Measurements from ENCODE around the gene CIRBP. TPM values are rescaled to one million over a fixed set of nuclear protein-coding genes. Genes with fewer than 3 reads are reported as not detected.
"Not testable (repeated sequence)": the region's sequence is repeated elsewhere in the genome, so short reads cannot be mapped to it uniquely, and the experiment has no call there.

The CIRBP gene
- total RNA-seq, 2 experiments from 2014 or later, result 172 to 195 TPM

DNA sequence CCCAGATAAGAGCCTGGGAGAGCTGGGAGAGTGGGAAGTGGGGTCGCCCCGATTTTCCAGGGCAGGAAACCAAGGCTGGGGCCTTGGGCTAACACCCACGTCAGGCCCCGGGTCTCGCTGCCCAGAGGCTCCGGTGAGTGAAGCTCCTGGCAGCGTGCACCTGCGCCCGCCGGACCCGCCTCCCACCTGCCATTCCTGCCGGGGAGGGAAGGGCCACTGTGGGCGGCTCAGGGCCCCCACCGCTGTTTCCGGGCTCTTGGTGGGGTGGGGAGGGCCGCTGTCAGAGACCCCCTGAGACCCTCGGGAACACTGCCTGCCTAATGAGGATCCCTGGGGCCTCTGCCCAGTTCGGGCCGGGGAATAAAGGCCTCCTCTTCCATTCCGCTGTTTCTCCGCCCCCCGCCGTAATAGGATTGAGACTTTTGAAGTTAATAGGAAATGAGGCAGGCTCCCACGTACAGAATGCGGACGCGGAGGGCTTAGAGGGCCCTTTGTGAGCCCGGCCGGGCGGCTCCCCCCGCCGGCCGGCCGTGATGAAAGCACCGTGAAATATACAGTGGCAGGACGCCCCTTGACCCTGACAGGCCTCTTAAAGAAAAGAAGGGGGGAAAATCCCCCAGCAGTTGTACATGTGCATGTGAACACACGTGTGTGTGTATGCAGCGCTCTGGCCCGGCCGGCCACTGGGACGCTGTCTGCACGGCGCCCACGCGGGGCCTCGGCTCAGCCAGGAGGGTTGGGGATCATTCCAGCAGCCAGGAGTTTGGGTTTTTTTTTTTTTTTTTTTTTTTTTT is 49.7 kb downstream of the CIRBP start:
- Mint-ChIP-seq H3K4me1 (ENCODE audit: low read depth) (no peaks in the 10 kb centered on the region), H3K4me3 (no peak overlapping the region), H3K36me3 (ENCODE audit: low read depth) (no peaks in the 10 kb centered on the region), H3K27ac (no peak overlapping the region), H3K27me3 (ENCODE audit: low read depth) (peaks cover 29% of the 10 kb centered on the region), H3K9me3 (ENCODE audit: insufficient read depth) (no peaks in the 10 kb centered on the region)
- ATAC-seq (no peak), DNase-seq (no peak)
- ChIA-PET POLR2A (no interaction called here), CTCF (no interaction called here)

- H3K4me3 Mint-ChIP-seq; H3K4me1 Mint-ChIP-seq (ENCODE audit: low read depth); ATAC-seq; DNase-seq; POLR2A ChIA-PET; H3K9me3 Mint-ChIP-seq (ENCODE audit: insufficient read depth); H3K27ac Mint-ChIP-seq; CTCF ChIA-PET; H3K36me3 Mint-ChIP-seq (ENCODE audit: low read depth): not testable (repeated sequence)
- H3K27me3 Mint-ChIP-seq (ENCODE audit: low read depth), result peaks cover 32% of the 10 kb centered on the region
These were observed 51.1 kb downstream of the CIRBP start for GRCh38 chr19:1320282-1320650.

- H3K9me3 Mint-ChIP-seq (ENCODE audit: insufficient read depth), result no peaks in the 10 kb centered on the region
- ChIA-PET CTCF (no interaction called here), POLR2A (no interaction called here)
- no peak for ATAC-seq
- no peak overlapping the region for H3K27ac Mint-ChIP-seq
- no peaks in the 10 kb centered on the region for H3K36me3 Mint-ChIP-seq (ENCODE audit: low read depth)
- H3K4me3 Mint-ChIP-seq, result no peak overlapping the region
- peaks cover 36% of the 10 kb centered on the region for H3K27me3 Mint-ChIP-seq (ENCODE audit: low read depth)
- no peaks in the 10 kb centered on the region for H3K4me1 Mint-ChIP-seq (ENCODE audit: low read depth)
- no peak for DNase-seq
These were observed 52.4 kb downstream of the CIRBP start for GRCh38 chr19:1321539-1321938.

DNA sequence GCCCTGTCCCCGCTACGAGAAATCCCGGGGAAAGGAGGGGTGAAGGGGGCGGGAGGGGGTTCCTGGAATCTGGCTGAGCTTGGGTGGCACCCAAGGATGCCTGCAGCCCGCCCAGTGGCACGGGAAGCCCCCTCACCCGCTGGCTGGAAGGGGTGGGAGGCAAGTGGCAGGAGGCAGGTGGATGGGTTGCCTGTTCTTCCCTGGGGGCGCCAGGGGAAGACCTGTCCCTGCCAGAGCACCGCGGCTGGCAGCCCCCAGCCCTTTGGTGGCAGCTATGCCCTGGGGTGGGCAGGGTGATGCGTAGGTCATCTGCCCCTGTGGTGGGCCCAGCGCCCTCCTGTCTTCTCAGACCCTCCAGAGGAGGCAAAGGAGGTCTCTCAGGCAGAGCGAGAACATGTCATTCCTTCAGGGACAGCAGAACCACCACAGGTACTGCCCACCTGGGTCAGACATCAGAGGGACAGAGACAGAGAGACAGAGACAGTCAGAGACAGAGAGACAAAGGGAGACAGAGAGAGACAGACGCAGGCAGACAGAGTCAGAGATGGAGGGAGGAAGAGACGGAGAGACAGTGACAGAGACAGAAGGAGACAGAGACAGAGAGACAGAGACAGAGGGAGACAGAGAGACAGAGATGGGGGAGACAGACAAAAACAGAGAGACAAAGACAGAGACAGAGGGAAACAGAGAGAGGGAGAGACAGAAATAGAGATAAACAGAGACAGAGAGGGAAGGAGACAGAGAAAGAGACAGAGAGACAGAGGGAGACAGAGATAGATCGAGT is 53.3 kb downstream of the CIRBP start:
- Mint-ChIP-seq H3K9me3 (ENCODE audit: insufficient read depth) (no peaks in the 10 kb centered on the region), H3K27ac (no peak overlapping the region), H3K4me1 (ENCODE audit: low read depth) (no peaks in the 10 kb centered on the region), H3K27me3 (ENCODE audit: low read depth) (peaks cover 32% of the 10 kb centered on the region), H3K36me3 (ENCODE audit: low read depth) (no peaks in the 10 kb centered on the region), H3K4me3 (no peak overlapping the region)
- ATAC-seq (no peak), DNase-seq (no peak)
- ChIA-PET POLR2A (no interaction called here), CTCF (no interaction called here)

DNA sequence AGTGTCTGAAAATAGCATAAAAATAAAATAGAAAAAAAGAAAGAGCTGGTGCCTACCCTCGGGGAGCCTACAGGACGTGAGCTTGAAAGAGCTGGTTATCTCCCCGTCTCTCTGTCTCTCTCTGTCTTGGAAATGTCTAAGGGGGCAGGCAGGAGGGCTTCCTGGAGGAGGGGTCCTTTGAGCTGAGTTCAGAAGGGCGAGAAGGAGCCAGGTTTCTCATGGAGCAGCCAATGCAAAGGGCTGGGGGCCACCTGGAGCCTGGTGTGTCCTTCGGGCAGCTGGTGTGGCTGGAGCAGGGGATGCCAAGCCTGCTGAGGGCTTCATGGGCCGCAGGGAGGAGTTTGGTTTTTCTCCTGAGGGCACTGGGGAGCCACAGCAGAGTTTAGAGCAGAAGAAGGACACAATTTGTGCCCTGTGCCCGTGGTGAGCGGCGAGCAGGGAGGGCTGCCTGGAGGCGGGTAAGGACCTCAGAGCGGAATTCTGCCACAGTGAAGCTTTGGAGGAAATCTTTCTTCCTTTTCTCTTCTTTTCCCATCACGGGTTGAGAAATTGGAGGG is 55.2 kb downstream of the CIRBP start:
- Mint-ChIP-seq H3K4me1 (ENCODE audit: low read depth) (no peaks in the 10 kb centered on the region), H3K9me3 (ENCODE audit: insufficient read depth) (no peaks in the 10 kb centered on the region), H3K27ac (no peak overlapping the region), H3K27me3 (ENCODE audit: low read depth) (peaks cover 30% of the 10 kb centered on the region), H3K4me3 (no peak overlapping the region), H3K36me3 (ENCODE audit: low read depth) (no peaks in the 10 kb centered on the region)
- POLR2A ChIA-PET, result no interaction called here
- DNase-seq (no peak), ATAC-seq (no peak)
- CTCF ChIA-PET, result no interaction called here

Other genes starting within 250 kb of the CIRBP start
- 100 to 1,000 TPM; 153 to 160 TPM for gene TMEM259, start 248.2 kb upstream of the CIRBP start, total RNA-seq
- gene RNU6-2, start 247.8 kb upstream of the CIRBP start, total RNA-seq, result not detected
- 100 to 1,000 TPM; 417 to 455 TPM for gene CNN2, start 242.7 kb upstream of the CIRBP start, total RNA-seq
- 10 to 100 TPM; 76.6 to 77.5 TPM for gene ABCA7, start 229.2 kb upstream of the CIRBP start, total RNA-seq
- 100 to 1,000 TPM; 433 to 445 TPM for gene ARHGAP45, start 202.2 kb upstream of the CIRBP start, total RNA-seq
- gene POLR2E, start 174.0 kb upstream of the CIRBP start, total RNA-seq, result 100 to 1,000 TPM; 176 to 177 TPM
- gene GPX4, start 165.3 kb upstream of the CIRBP start, total RNA-seq, result 100 to 1,000 TPM; 174 to 177 TPM
- gene SBNO2, start 95.1 kb upstream of the CIRBP start, total RNA-seq, result 10 to 100 TPM; 58.6 to 70.5 TPM
- gene STK11, start 63.6 kb upstream of the CIRBP start, total RNA-seq, result 10 to 100 TPM; 68.8 to 70.8 TPM
- under 1 TPM in 1 of 2 experiments, not detected in 1; 0.10 TPM for gene CBARP, start 31.3 kb upstream of the CIRBP start, total RNA-seq
- 100 to 1,000 TPM; 209 to 222 TPM for gene ATP5F1D, start 27.6 kb upstream of the CIRBP start, total RNA-seq
- 10 to 100 TPM; 88.4 to 94.3 TPM for gene MIDN, start 20.7 kb upstream of the CIRBP start, total RNA-seq
- gene FAM174C, start 6.2 kb downstream of the CIRBP start, total RNA-seq, result 10 to 100 TPM; 57.1 TPM
- not detected for gene EFNA2, start 16.5 kb downstream of the CIRBP start, total RNA-seq
- 100 to 1,000 TPM; 122 to 127 TPM for gene NDUFS7, start 114.6 kb downstream of the CIRBP start, total RNA-seq
- gene GAMT, start 132.2 kb downstream of the CIRBP start, total RNA-seq, result 10 to 100 TPM; 26.2 to 26.8 TPM
- gene DAZAP1, start 138.3 kb downstream of the CIRBP start, total RNA-seq, result 100 to 1,000 TPM; 264 to 270 TPM
- 1,000 to 10,000 TPM; 1,384 TPM for gene RPS15, start 169.1 kb downstream of the CIRBP start, total RNA-seq
- gene APC2, start 180.8 kb downstream of the CIRBP start, total RNA-seq, result not detected
- gene C19orf25, start 209.9 kb downstream of the CIRBP start, total RNA-seq, result 10 to 100 TPM; 33.3 to 38.2 TPM
- 1 to 10 TPM; 3.4 to 4.1 TPM for gene PCSK4, start 221.0 kb downstream of the CIRBP start, total RNA-seq
- 1 to 10 TPM; 1.7 to 1.9 TPM for gene REEP6, start 221.8 kb downstream of the CIRBP start, total RNA-seq
- gene ADAMTSL5, start 243.7 kb downstream of the CIRBP start, total RNA-seq, result 1 to 10 TPM; 2.8 to 3.9 TPM